HEK293 (cell line): ENCODE measurements around the gene TPRG1.

Experiments used
- CTCF ChIA-PET: fragments of 350-600 bp; formaldehyde crosslinking; extraction: SDS; loops from one replicate; lab custom pipeline; 2021; ENCODE audit warnings: antibody characterized with exemption; lab: Yijun Ruan, JAX
- POLR2A ChIA-PET: fragments of 300-600 bp; formaldehyde crosslinking; extraction: SDS; loops from one replicate; lab custom pipeline; 2020; ENCODE audit warnings: antibody characterized with exemption, inconsistent platforms; lab: Yijun Ruan, JAX
- H3K27ac ChIP-seq: fragments of 200-500 bp; sonication (Bioruptor generic); 2 replicates; pipeline ENCODE4 v1.5.1; 2014; ENCODE audit warnings: low read depth, low read length, control low read depth, inconsistent platforms; ENCODE audit errors: extremely low read depth
- H3K36me3 ChIP-seq, 2 experiments: fragments of 200-500 bp in 1 of 2; sonication (Bioruptor generic) in 1 of 2; 1 replicate in 1 of 2; 2 replicates in 1 of 2; pipeline ENCODE4 v1.5.1; 2014 to 2017; ENCODE audit warnings: inconsistent platforms in 2 of 2, low read length in 2 of 2; ENCODE audit not compliant: control insufficient read depth in 2 of 2, insufficient read depth in 1 of 2
- H3K4me1 ChIP-seq: fragments of 200-500 bp; sonication (Bioruptor generic); 2 replicates; pipeline ENCODE4 v1.5.1; 2014; ENCODE audit warnings: mild to moderate bottlenecking, low read length, inconsistent platforms; ENCODE audit not compliant: control insufficient read depth, insufficient read depth
- H3K4me3 ChIP-seq: 2 replicates; pipeline ENCODE4 v1.5.1; 2011; ENCODE audit warnings: low read depth, mild to moderate bottlenecking, control low read depth, low read length, moderate library complexity
- H3K9me3 ChIP-seq: fragments of 200-500 bp; sonication (Bioruptor generic); 2 replicates; pipeline ENCODE4 v1.5.1; 2014; ENCODE audit warnings: low read depth, low read length, inconsistent platforms; ENCODE audit not compliant: control insufficient read depth, insufficient read depth
- BCL11A ChIP-seq: fragments of 450-650 bp; formaldehyde crosslinking; IDR thresholded peaks from 2 replicates; pipeline ENCODE4 v1.5.1; 2016; ENCODE audit warnings: low read depth, missing biosample characterization, missing genetic modification characterization
- BCL6B ChIP-seq: fragments of 450-650 bp; formaldehyde crosslinking; IDR thresholded peaks from 2 replicates; pipeline ENCODE4 v1.5.1; 2017; ENCODE audit warnings: missing biosample characterization, missing genetic modification characterization
- GLI4 ChIP-seq: fragments of 450-650 bp; formaldehyde crosslinking; IDR thresholded peaks from 2 replicates; pipeline ENCODE4 v1.5.1; 2016; ENCODE audit warnings: missing biosample characterization, missing genetic modification characterization
- KLF16 ChIP-seq: fragments of 450-650 bp; formaldehyde crosslinking; IDR thresholded peaks from 2 replicates; pipeline ENCODE4 v1.5.1; 2017; ENCODE audit warnings: missing biosample characterization, missing genetic modification characterization
- MYNN ChIP-seq: fragments of 450-650 bp; formaldehyde crosslinking; IDR thresholded peaks from 2 replicates; pipeline ENCODE4 v1.5.1; 2016; ENCODE audit warnings: missing biosample characterization, missing genetic modification characterization, borderline replicate concordance
- SCRT1 ChIP-seq: fragments of 450-650 bp; formaldehyde crosslinking; IDR thresholded peaks from 2 replicates; pipeline ENCODE4 v1.5.1; 2016; ENCODE audit warnings: missing biosample characterization, missing genetic modification characterization, borderline replicate concordance
- SP7 ChIP-seq: fragments of 450-650 bp; formaldehyde crosslinking; IDR thresholded peaks from 2 replicates; pipeline ENCODE4 v1.5.1; 2016; ENCODE audit warnings: missing biosample characterization, missing genetic modification characterization
- TCF7L2 ChIP-seq: IDR thresholded peaks from 2 replicates; pipeline ENCODE4 v1.6.1; 2011; ENCODE audit warnings: low read depth, mild to moderate bottlenecking, inconsistent platforms, low read length, moderate library complexity, borderline replicate concordance
- ZNF184 ChIP-seq: fragments of 450-650 bp; IDR thresholded peaks from 2 replicates; pipeline ENCODE4 v1.5.1; 2018; ENCODE audit warnings: missing biosample characterization, mild to moderate bottlenecking, missing genetic modification characterization
- ZNF239 ChIP-seq: fragments of 450-650 bp; formaldehyde crosslinking; IDR thresholded peaks from 2 replicates; pipeline ENCODE4 v1.5.1; 2016; ENCODE audit warnings: missing biosample characterization, missing genetic modification characterization
- ZNF266 ChIP-seq: fragments of 450-650 bp; formaldehyde crosslinking; IDR thresholded peaks from 2 replicates; pipeline ENCODE4 v1.5.1; 2016; ENCODE audit warnings: missing biosample characterization, missing genetic modification characterization, low read depth
- ZNF292 ChIP-seq: fragments of 450-650 bp; formaldehyde crosslinking; IDR thresholded peaks from 2 replicates; pipeline ENCODE4 v1.5.1; 2016; ENCODE audit warnings: low read depth, missing biosample characterization, missing genetic modification characterization, borderline replicate concordance
- ZNF311 ChIP-seq: fragments of 450-650 bp; formaldehyde crosslinking; IDR thresholded peaks from 2 replicates; pipeline ENCODE4 v1.5.1; 2017; ENCODE audit warnings: missing biosample characterization, missing genetic modification characterization, borderline replicate concordance
- ZNF341 ChIP-seq: fragments of 450-650 bp; formaldehyde crosslinking; IDR thresholded peaks from 2 replicates; pipeline ENCODE4; 2016; ENCODE audit warnings: low read depth, missing biosample characterization, missing genetic modification characterization
- ZNF394 ChIP-seq: fragments of 450-650 bp; formaldehyde crosslinking; IDR thresholded peaks from 2 replicates; pipeline ENCODE4 v1.5.1; 2016; ENCODE audit warnings: missing biosample characterization, missing genetic modification characterization, mild to moderate bottlenecking, moderate library complexity, borderline replicate concordance
- ZNF398 ChIP-seq: fragments of 450-650 bp; formaldehyde crosslinking; IDR thresholded peaks from 2 replicates; pipeline ENCODE4 v1.5.1; 2017; ENCODE audit warnings: missing biosample characterization, missing genetic modification characterization
- ZNF621 ChIP-seq: fragments of 450-650 bp; formaldehyde crosslinking; IDR thresholded peaks from 2 replicates; pipeline ENCODE4 v1.5.1; 2017; ENCODE audit warnings: missing biosample characterization, missing genetic modification characterization
- ZNF626 ChIP-seq: fragments of 450-650 bp; sonication (Bioruptor Pico); formaldehyde crosslinking; IDR thresholded peaks from 2 replicates; pipeline ENCODE4 v1.5.1; 2018; ENCODE audit warnings: missing biosample characterization, missing genetic modification characterization, inconsistent platforms
- ZNF639 ChIP-seq: fragments of 450-650 bp; formaldehyde crosslinking; IDR thresholded peaks from 2 replicates; pipeline ENCODE4 v1.5.1; 2016; ENCODE audit warnings: missing biosample characterization, missing genetic modification characterization
- ZNF645 ChIP-seq: fragments of 450-650 bp; formaldehyde crosslinking; IDR thresholded peaks from 2 replicates; pipeline ENCODE4; 2016; ENCODE audit warnings: missing biosample characterization, missing genetic modification characterization
- ZNF670 ChIP-seq: fragments of 450-650 bp; formaldehyde crosslinking; IDR thresholded peaks from 2 replicates; pipeline ENCODE4 v1.5.1; 2016; ENCODE audit warnings: missing biosample characterization, missing genetic modification characterization, low read depth
- ZNF768 ChIP-seq: fragments of 450-650 bp; formaldehyde crosslinking; IDR thresholded peaks from 2 replicates; pipeline ENCODE4 v1.5.1; 2018; ENCODE audit warnings: missing biosample characterization, mild to moderate bottlenecking, missing genetic modification characterization
- ZNF830 ChIP-seq: fragments of 450-650 bp; IDR thresholded peaks from 2 replicates; pipeline ENCODE4 v1.5.0; 2018; ENCODE audit warnings: missing biosample characterization, missing genetic modification characterization, low read depth, mild to moderate bottlenecking, moderate library complexity

TPRG1 gene

GRCh38 chr3:189307963-189308362 lies 136.2 kb downstream of the TPRG1 start:
- Histone ChIP-seq H3K4me1 (peaks cover 13% of the 10 kb centered on the region), H3K9me3 (no peaks in the 10 kb centered on the region), H3K27ac (no peak overlapping the region), H3K4me3 (no peak overlapping the region), H3K36me3 (no peaks in the 10 kb centered on the region)
- TF ChIP-seq ZNF621 (tag by site-specific recombination) (no peak), ZNF830 (tag by site-specific recombination) (no peak)
- ChIA-PET POLR2A (interaction anchor here (2.1 kb wide), 1 partner anchor 17 kb away, joined by 6 read pairs; no protein-coding TSS in a partner anchor), CTCF (interaction anchor here (0.7 kb wide), 1 partner anchor 17 kb away, joined by 3 read pairs; no protein-coding TSS in a partner anchor)

- H3K9me3 ChIP-seq = no peaks in the 10 kb centered on the region
- no peak for TF ChIP-seq ZNF184 (tag by site-specific recombination)
- TF ChIP-seq MYNN (tag by site-specific recombination) = no peak
- TF ChIP-seq ZNF398 (tag by site-specific recombination) = no peak
- H3K27ac ChIP-seq = no peak overlapping the region
- ChIA-PET CTCF (interaction anchor here (0.6 to 1.2 kb wide), 2 partner anchors 39 to 114 kb away, joined by 3 to 4 read pairs; no protein-coding TSS in a partner anchor), POLR2A (interaction anchor here (2.1 kb wide), 1 partner anchor 16 kb away, joined by 6 read pairs; no protein-coding TSS in a partner anchor)
- peaks cover 13% of the 10 kb centered on the region for H3K4me1 ChIP-seq
- H3K36me3 ChIP-seq = no peaks in the 10 kb centered on the region
- H3K4me3 ChIP-seq = no peak overlapping the region
Measured at GRCh38 chr3:189308608-189309007, 136.8 kb downstream of the TPRG1 start.

- TF ChIP-seq ZNF626 (tag by site-specific recombination) = no peak
- no peak for TF ChIP-seq GLI4
- TF ChIP-seq ZNF645 = no peak
- TF ChIP-seq BCL6B (tag by site-specific recombination) = no peak
- no peak for TF ChIP-seq ZNF670 (tag by site-specific recombination)
- TF ChIP-seq ZNF639 (tag by site-specific recombination) = no peak
- no peak for TF ChIP-seq SP7
- TF ChIP-seq SCRT1 (tag by site-specific recombination) = no peak
- no peak for TF ChIP-seq ZNF292
- TF ChIP-seq KLF16 (tag by site-specific recombination) = no peak
- TF ChIP-seq ZNF768 (tag by site-specific recombination) = no peak
- TF ChIP-seq TCF7L2 = no peak
- no peak for TF ChIP-seq ZNF266
- no peak for TF ChIP-seq BCL11A (tag by site-specific recombination)
- no peak for TF ChIP-seq ZNF341 (tag by site-specific recombination)
- TF ChIP-seq ZNF394 (tag by site-specific recombination) = no peak
- no peak for TF ChIP-seq ZNF311 (tag by site-specific recombination)
- TF ChIP-seq ZNF239 (tag by site-specific recombination) = no peak
- Histone ChIP-seq H3K4me3 (no peak overlapping the region), H3K9me3 (no peaks in the 10 kb centered on the region), H3K27ac (no peak overlapping the region), H3K36me3 (no peaks in the 10 kb centered on the region), H3K4me1 (peaks cover 9% of the 10 kb centered on the region)
- POLR2A ChIA-PET = interaction anchor here (2.1 kb wide), 1 partner anchor 15 kb away, joined by 6 read pairs; no protein-coding TSS in a partner anchor
- CTCF ChIA-PET = interaction anchor here (0.5 to 1.2 kb wide), 2 partner anchors 40 to 140 kb away, joined by 3 to 4 read pairs; no protein-coding TSS in a partner anchor
Measured at GRCh38 chr3:189309400-189309975, 137.7 kb downstream of the TPRG1 start.
